Astrocyte (in vitro differentiated cells and primary cell): ENCODE results near the gene DUSP28. TPM values are rescaled to one million over a fixed set of nuclear protein-coding genes. Genes with fewer than 3 reads are reported as not detected.

Experiments used
- DNase-seq: peaks from one replicate; pipeline ENCODE4 v3.0.0-alpha.2; 2010; ENCODE audit warnings: low read depth
- FAIRE-seq: peaks from 2 replicates; lab custom pipeline; 2011; peaks lifted over from hg19 to GRCh38; lab: Jason Lieb, UNC
- H2AFZ ChIP-seq: 2 replicates; pipeline ENCODE4 v1.6.0; 2012; ENCODE audit warnings: low read depth, low read length, inconsistent platforms
- H3K27ac ChIP-seq: 2 replicates; pipeline ENCODE4 v1.5.1; 2011; ENCODE audit warnings: low read depth, low read length, inconsistent platforms
- H3K27me3 ChIP-seq: 2 replicates; pipeline ENCODE4 v1.6.0; 2011; ENCODE audit warnings: low read length, inconsistent platforms; ENCODE audit not compliant: insufficient read depth
- H3K36me3 ChIP-seq: 2 replicates; pipeline ENCODE4 v1.5.1; 2011; ENCODE audit warnings: low read length, inconsistent platforms; ENCODE audit not compliant: insufficient read depth
- H3K4me1 ChIP-seq: 2 replicates; pipeline ENCODE4 v1.5.1; 2011; ENCODE audit warnings: low read length, inconsistent platforms; ENCODE audit not compliant: insufficient read depth
- H3K4me2 ChIP-seq: 2 replicates; pipeline ENCODE4 v1.6.0; 2012; ENCODE audit warnings: low read length, inconsistent platforms
- H3K4me3 ChIP-seq: 2 replicates; pipeline ENCODE4 v1.5.1; 2011; ENCODE audit warnings: low read depth, mild to moderate bottlenecking, low read length, inconsistent platforms; ENCODE audit not compliant: insufficient read depth
- H3K79me2 ChIP-seq: 2 replicates; pipeline ENCODE4 v1.6.0; 2012; ENCODE audit warnings: mild to moderate bottlenecking, low read length, inconsistent platforms; ENCODE audit not compliant: insufficient read depth
- H3K9ac ChIP-seq: 2 replicates; pipeline ENCODE4 v1.6.0; 2012; ENCODE audit warnings: mild to moderate bottlenecking, low read length, inconsistent platforms
- H3K9me3 ChIP-seq: 2 replicates; pipeline ENCODE4 v1.5.1; 2012; ENCODE audit warnings: low read depth, mild to moderate bottlenecking, low read length, inconsistent platforms; ENCODE audit not compliant: insufficient read depth
- H4K20me1 ChIP-seq: 2 replicates; pipeline ENCODE4 v1.6.0; 2012; ENCODE audit warnings: low read length, inconsistent platforms; ENCODE audit not compliant: insufficient read depth
- H3K27ac Mint-ChIP-seq: one replicate; pipeline ENCODE4 v1.8.0; 2021; ENCODE audit warnings: mild to moderate bottlenecking, mixed read lengths; ENCODE audit not compliant: unreplicated experiment
- H3K27me3 Mint-ChIP-seq: one replicate; pipeline ENCODE4 v1.8.0; 2021; ENCODE audit warnings: low read depth, mixed read lengths; ENCODE audit not compliant: unreplicated experiment
- H3K36me3 Mint-ChIP-seq: one replicate; pipeline ENCODE4 v1.8.0; 2021; ENCODE audit warnings: low read depth, mixed read lengths; ENCODE audit not compliant: unreplicated experiment
- H3K4me1 Mint-ChIP-seq: one replicate; pipeline ENCODE4 v1.8.0; 2021; ENCODE audit warnings: low read depth, mixed read lengths; ENCODE audit not compliant: unreplicated experiment
- H3K4me3 Mint-ChIP-seq: one replicate; pipeline ENCODE4 v1.8.0; 2021; ENCODE audit warnings: mild to moderate bottlenecking, moderate library complexity, mixed read lengths; ENCODE audit not compliant: unreplicated experiment
- H3K9me3 Mint-ChIP-seq: one replicate; pipeline ENCODE4 v1.8.0; 2021; ENCODE audit warnings: mild to moderate bottlenecking, mixed read lengths; ENCODE audit not compliant: unreplicated experiment
- CTCF ChIP-seq: IDR thresholded peaks from 2 replicates; pipeline ENCODE4 v1.5.1; 2011; ENCODE audit warnings: low read depth, mild to moderate bottlenecking, inconsistent platforms, low read length, moderate library complexity; ENCODE audit not compliant: insufficient read depth
- EZH2 ChIP-seq: IDR thresholded peaks from 2 replicates; pipeline ENCODE4 v1.6.1; 2012; ENCODE audit warnings: mild to moderate bottlenecking, low read length, inconsistent platforms; ENCODE audit not compliant: insufficient read depth
- total RNA-seq: library from RNA; stranded (reverse); gene quantifications from 2 replicates; pipeline ENCODE4 v1.2.1, GENCODE V29; 2021

Gene DUSP28
- total RNA-seq, 1 donor from 2014 or later: 4.1 TPM

GRCh38 chr2:240551288-240551687 lies 8.9 kb upstream of the DUSP28 start:
- Mint-ChIP-seq H3K27ac (no peak overlapping the region), H3K9me3 (peaks cover 6% of the 10 kb centered on the region), H3K4me3 (no peak overlapping the region), H3K36me3 (peaks cover 15% of the 10 kb centered on the region), H3K27me3 (no peaks in the 10 kb centered on the region), H3K4me1 (no peaks in the 10 kb centered on the region)
- Histone ChIP-seq H4K20me1 (no peaks in the 10 kb centered on the region), H3K9me3 (no peaks in the 10 kb centered on the region), H3K4me3 (no peak overlapping the region), H3K4me1 (no peaks in the 10 kb centered on the region), H2AFZ (no peak overlapping the region), H3K79me2 (peaks cover 9% of the 10 kb centered on the region), H3K36me3 (no peaks in the 10 kb centered on the region), H3K27me3 (no peaks in the 10 kb centered on the region), H3K4me2 (no peak overlapping the region), H3K27ac (no peak overlapping the region), H3K9ac (no peak overlapping the region)
- no peak for FAIRE-seq
- no peak for DNase-seq
- TF ChIP-seq CTCF (no peak), EZH2 (no peak)

- DNase-seq (no peak), FAIRE-seq (no peak)
- no peaks in the 10 kb centered on the region for H3K27me3 ChIP-seq
- H3K4me2 ChIP-seq: no peak overlapping the region
- H3K36me3 Mint-ChIP-seq: peaks cover 15% of the 10 kb centered on the region
- no peak overlapping the region for H3K9ac ChIP-seq
- H3K9me3 Mint-ChIP-seq: peaks cover 6% of the 10 kb centered on the region
- no peak overlapping the region for H3K4me3 Mint-ChIP-seq
- H3K27me3 Mint-ChIP-seq: peaks cover 2% of the 10 kb centered on the region
- H2AFZ ChIP-seq: no peak overlapping the region
- H3K27ac Mint-ChIP-seq: no peak overlapping the region
- H4K20me1 ChIP-seq: peaks cover 2% of the 10 kb centered on the region
- H3K4me3 ChIP-seq: no peak overlapping the region
- peaks cover 15% of the 10 kb centered on the region for H3K79me2 ChIP-seq
- H3K4me1 Mint-ChIP-seq: no peaks in the 10 kb centered on the region
- no peaks in the 10 kb centered on the region for H3K9me3 ChIP-seq
- no peak overlapping the region for H3K27ac ChIP-seq
- no peaks in the 10 kb centered on the region for H3K36me3 ChIP-seq
- H3K4me1 ChIP-seq: peaks cover 2% of the 10 kb centered on the region
- no peak for TF ChIP-seq EZH2
- no peak for TF ChIP-seq CTCF
These were observed 8.3 kb upstream of the DUSP28 start for GRCh38 chr2:240551811-240552210.

GRCh38 chr2:240553956-240554480 lies 6.1 kb upstream of the DUSP28 start:
- Histone ChIP-seq H3K9me3 (no peaks in the 10 kb centered on the region), H3K27ac (no peak overlapping the region), H3K27me3 (no peaks in the 10 kb centered on the region), H3K79me2 (peaks cover 30% of the 10 kb centered on the region), H3K36me3 (no peaks in the 10 kb centered on the region), H4K20me1 (peaks cover 13% of the 10 kb centered on the region), H3K4me1 (peaks cover 17% of the 10 kb centered on the region), H3K4me2 (no peak overlapping the region), H2AFZ (no peak overlapping the region), H3K9ac (no peak overlapping the region), H3K4me3 (no peak overlapping the region)
- H3K4me3 Mint-ChIP-seq: no peak overlapping the region
- FAIRE-seq: no peak
- H3K36me3 Mint-ChIP-seq: peaks cover 18% of the 10 kb centered on the region
- no peak for DNase-seq
- H3K4me1 Mint-ChIP-seq: no peaks in the 10 kb centered on the region
- no peak overlapping the region for H3K27ac Mint-ChIP-seq
- peaks cover 2% of the 10 kb centered on the region for H3K27me3 Mint-ChIP-seq
- no peak for TF ChIP-seq EZH2
- no peak for TF ChIP-seq CTCF
- H3K9me3 Mint-ChIP-seq: peaks cover 6% of the 10 kb centered on the region
